GM13977 (cell line): ENCODE data around the gene SHH.

ENCODE experiments used
- DNase-seq: peaks from one replicate; pipeline ENCODE4 v3.0.0; 2012; ENCODE audit warnings: low spot score
- CTCF ChIP-seq: IDR thresholded peaks from 2 replicates; pipeline ENCODE4 v1.5.1; 2012; ENCODE audit warnings: mild to moderate bottlenecking, control low read depth; ENCODE audit not compliant: insufficient read depth; ENCODE audit errors: extremely low read depth, missing control alignments
- in situ Hi-C: fragments of 300-500 bp; cut with MboI; formaldehyde crosslinking; loops from one replicate; pipeline ENCODE4 v1.12.0; 2022; ENCODE audit warnings: low sequenced_read_pairs, low pct_unique_long_range_greater_than_20kb, mixed read lengths, inconsistent platforms; ENCODE audit not compliant: unreplicated experiment

Gene SHH

GRCh38 chr7:155816996-155817395 lies 4.7 kb upstream of the SHH start:
- no peak for DNase-seq
- in situ Hi-C loops: loop anchor here (25.0 kb wide), 1 partner anchor 645 kb away; no protein-coding TSS in a partner anchor

GRCh38 chr7:155816192-155816508 lies 3.9 kb upstream of the SHH start:
- in situ Hi-C loops: loop anchor here (25.0 kb wide), 1 partner anchor 646 kb away; no protein-coding TSS in a partner anchor
- DNase-seq: no peak
- no peak for TF ChIP-seq CTCF

More at GRCh38 chr7:155816996-155817395, 4.7 kb upstream of the SHH start:
- TF ChIP-seq CTCF: no peak

- in situ Hi-C loops: loop anchor here (25.0 kb wide), 1 partner anchor 647 kb away; no protein-coding TSS in a partner anchor
- peak; percentile 97 for TF ChIP-seq CTCF
- DNase-seq: peak; percentile 90
Measured at GRCh38 chr7:155815332-155816191, 3.3 kb upstream of the SHH start.

GRCh38 chr7:155814316-155815276 lies 2.3 kb upstream of the SHH start:
- DNase-seq: no peak
- no peak for TF ChIP-seq CTCF
- in situ Hi-C loops: loop anchor here (25.0 kb wide), 1 partner anchor 648 kb away; no protein-coding TSS in a partner anchor

GRCh38 chr7:155813546-155814315 lies 1.5 kb upstream of the SHH start:
- in situ Hi-C loops: loop anchor here (25.0 kb wide), 1 partner anchor 649 kb away; no protein-coding TSS in a partner anchor
- no peak for DNase-seq
- TF ChIP-seq CTCF: no peak
